NCI-H1694 treated with DMSO at 0.1 percent for 48 hours (cell line): ENCODE results near the gene FOSL2.

Experiments
- DNase-seq: peaks from one replicate; lab custom pipeline; 2025; lab: John Stamatoyannopoulos, UW

Gene FOSL2

DNA sequence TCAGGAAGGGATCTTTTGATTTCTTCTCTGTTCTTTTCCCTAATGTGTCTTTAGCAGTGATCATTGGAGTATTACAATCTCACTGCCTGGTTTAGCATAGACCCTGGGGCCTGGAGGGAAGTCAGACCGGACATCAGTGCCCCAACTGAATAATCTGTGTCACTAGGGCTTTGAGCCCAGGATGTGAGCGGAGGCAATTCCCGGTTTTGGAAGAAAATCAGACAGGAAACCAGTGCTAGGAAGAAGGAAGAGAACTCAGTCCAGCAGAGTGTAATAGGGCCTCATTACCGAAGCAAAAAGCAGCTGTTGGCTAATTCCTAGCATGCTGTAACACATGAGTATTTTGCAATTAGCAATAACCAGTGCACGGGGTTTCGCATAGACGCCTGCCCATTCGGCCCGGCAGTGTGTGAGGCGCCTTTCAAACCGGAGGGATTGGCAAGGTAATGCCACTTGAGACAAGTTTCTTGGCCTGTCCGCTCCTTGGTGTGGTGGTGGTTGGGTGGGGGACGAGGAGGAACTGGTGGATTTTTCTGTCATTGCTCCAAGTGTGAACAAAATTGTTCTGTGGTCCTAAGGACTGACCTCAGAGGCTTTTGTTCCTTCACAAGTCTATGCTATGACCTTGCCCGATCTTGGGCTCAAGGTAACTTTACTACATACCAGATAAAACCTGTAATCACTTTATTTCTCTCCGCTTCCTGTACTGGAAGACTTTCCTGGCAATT is 2.8 kb downstream of the FOSL2 start:
- peak; percentile 26 for DNase-seq

DNA sequence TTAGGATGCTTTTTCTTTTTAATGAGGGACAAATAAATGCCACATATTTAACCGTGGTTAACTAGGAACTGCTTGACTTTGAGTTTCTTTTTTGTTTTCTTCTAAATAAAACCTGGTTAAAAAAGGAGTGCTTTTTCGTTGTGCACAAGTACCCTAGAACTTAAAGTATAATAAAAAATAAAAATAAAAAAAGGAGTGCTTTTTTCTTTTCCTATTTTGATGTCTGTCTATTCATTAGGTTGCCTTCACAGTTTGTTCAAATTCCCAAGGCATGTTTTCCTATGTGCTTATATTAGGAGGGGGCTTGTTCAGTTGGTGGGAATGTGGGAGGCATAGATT is 4.4 kb downstream of the FOSL2 start:
- DNase-seq: no peak

DNA sequence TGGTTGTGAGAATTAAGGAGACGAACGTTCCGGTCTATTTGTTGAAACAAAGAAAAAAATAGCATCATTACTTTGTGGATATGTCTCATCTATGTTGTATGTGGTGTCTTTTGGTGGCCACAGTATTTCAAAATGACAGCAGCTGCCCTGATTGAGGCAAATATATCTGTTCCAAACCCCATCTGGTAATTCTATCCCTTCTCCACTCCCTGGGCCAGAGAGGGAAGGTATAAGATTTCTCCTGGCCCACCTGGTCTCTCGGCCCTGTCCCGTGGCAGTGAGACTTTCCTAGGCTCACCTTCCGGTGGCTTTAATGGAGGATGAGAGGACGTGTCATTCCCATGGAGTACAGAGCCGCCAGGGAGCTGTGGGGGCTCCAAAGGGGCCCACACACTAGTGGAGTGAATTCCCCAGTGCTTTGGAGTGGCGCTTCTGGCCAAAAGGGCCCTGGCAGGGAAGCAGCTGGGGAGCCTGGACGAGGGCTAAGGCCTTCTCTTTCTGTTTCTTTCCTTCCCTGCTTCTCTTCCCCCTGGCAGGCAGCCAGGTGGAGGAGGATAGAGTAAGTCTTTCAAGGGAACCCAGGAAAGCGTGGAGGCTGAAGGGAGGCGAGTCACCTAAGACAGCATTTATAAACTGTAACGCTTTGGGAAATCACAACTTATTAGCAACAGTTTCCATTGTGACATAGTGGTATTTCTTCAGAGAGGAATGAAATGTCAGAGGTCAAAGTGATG is 5.6 kb downstream of the FOSL2 start:
- no peak for DNase-seq

DNA sequence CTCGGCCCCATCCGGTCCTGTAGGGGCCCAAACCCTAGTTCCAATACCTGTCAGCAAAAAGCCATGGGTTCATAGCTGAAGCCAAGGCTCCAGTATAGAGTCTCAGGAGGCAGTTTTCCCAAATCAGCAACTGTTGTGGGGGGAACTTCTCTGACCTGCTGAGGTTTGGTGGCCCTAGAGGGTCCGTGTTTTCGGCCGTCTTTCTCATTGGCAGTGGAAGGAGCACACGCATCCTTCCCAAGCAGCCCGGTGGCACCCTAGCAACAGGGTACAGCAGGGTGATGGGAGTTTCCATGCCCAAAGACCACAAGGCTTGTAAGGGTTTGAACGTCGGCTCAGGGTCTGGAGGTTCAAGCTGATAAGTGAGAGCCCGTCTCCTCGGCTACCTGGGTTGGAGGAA is 6.6 kb downstream of the FOSL2 start:
- no peak for DNase-seq

DNA sequence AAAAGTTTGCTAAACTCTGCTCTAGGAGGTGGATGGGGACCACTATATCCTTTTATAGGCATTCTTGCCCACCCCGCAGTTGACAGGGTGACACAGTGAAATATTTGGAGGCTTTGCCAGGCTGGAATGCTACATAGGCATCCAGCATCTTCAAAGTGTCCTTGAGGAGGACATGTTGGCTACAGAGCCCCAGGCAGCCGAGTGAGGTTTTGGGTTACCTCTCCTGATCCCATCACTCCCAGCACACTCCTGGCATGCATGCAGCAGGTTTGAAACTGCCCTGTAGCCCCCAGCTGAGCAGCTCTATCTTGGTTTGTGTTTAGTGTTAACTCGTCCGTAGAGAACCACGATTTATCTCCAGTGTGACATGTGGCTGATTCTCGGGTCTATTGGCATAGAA is 7.3 kb downstream of the FOSL2 start:
- DNase-seq: no peak

DNA sequence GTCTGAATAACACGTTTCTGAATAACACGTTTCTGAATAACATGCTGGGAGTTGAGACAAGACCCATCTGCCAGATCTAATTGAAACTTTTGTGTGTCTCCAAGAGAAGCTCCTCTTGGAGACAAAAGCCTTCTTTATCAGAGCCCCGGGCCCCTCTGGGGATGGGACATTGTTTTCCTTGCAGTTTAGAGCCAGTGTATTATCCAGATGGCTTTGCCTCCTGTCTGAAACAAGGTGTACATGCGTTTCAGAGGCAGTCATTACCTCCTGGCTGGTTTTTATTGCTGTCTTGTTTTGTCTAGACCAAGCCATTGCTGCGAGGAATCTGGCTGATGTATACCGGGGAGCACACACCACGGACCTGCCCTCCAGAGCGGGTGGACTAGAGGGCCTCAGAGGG is 7.8 kb downstream of the FOSL2 start:
- no peak for DNase-seq

DNA sequence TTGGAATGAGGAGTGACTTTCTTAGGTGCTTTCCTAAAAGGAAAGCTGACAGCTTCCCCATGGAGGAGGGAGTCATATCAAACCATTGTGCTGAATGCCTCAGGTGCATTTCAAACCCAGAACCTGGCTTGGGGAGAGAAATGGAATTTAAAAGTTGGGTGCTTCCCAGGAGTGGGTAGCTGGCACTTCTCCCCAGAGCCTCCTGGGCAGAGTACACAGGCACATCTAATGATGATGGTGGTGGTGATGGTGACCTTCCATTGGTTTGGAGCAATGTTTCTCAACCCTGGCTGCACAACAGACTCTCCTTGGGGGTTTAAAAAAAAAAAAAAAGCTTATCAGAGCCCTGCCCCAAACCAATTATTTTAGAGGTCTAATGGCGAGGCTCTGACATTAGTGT is 8.3 kb downstream of the FOSL2 start:
- DNase-seq: no peak

DNA sequence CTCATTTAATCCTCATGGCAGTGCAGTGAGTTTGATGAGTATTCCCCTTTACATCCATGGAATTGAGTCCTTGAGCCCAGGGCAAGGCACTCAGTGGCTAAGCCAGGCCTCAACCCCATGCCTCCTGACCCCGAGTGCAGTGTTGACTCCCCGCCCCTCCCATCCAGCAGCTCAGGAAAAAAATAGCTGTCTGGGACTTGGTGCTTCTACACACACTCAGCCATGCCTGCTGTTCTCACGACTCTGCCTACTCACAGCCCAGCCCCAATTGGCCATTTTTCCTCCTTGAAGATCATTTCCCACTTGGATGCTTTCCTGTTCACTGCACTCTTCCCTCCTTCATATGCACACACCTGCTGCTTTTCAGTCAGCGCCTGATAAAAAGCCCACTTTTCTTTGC is 8.8 kb downstream of the FOSL2 start:
- DNase-seq: no peak

DNA sequence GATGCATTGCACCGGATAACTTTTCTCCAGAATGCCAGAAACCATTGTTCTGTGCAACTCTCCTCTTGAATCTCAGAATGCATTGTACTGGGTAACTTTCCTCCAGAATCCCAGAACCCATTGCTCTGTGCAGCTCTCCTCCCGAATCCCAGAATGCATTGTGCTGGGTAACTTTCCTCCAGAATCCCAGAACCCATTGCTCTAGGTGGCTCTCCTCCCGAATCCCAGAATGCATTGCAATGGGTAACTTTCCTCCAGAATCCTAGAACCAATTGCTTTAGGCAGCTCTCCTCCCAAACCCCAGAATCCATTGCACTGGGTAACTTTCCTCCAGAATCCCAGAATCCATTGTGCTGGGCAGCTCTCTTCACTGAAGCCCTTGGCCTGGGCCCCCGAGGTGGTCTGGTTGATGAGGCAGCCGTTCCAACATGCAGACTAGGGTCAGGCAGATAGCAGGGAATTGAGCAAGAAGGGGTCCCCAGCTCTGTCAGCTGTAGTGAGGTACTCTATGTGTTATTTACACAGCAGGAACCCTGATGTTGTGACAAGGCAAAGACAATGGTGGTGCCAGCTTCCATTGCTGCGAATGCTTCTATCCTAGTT is 9.4 kb downstream of the FOSL2 start:
- no peak for DNase-seq

DNA sequence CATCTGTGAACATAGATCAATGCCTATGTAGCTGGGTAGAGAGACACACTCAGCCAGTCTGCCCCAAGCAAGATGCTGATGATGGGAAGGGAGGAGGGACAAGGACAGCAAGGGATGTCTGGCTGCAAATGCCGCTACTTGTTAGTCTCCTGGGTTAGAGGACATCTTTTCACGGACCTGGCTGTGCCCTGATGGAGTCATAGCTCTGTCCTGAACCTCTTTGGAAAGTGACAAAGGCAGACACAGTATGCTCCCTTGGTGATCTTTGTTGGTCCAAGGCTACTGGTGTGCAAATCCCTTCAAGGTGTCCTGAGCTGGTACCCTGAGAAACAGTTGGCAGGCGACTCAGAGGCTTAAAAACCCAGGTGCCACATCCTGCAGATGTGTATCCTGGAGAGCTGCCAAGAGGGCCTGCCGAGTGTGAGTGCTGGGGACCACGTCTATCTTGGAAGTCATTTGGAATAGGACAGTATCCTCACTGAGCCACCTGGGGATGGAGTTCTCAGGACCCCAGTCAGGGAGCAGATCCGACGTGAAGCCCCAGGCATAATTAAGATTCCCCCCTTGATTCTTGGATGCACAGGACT is 10.8 kb downstream of the FOSL2 start:
- DNase-seq: no peak

DNA sequence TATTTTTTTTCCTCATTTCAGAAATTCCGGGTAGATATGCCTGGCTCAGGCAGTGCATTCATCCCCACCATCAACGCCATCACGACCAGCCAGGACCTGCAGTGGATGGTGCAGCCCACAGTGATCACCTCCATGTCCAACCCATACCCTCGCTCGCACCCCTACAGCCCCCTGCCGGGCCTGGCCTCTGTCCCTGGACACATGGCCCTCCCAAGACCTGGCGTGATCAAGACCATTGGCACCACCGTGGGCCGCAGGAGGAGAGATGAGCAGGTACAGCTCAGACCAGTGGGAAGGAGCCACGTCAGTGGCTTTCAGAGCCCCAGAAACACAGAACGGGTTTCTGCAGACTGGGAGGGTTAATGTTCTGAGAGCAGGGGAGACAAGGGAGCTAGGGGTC is 11.4 kb downstream of the FOSL2 start:
- no peak for DNase-seq

DNA sequence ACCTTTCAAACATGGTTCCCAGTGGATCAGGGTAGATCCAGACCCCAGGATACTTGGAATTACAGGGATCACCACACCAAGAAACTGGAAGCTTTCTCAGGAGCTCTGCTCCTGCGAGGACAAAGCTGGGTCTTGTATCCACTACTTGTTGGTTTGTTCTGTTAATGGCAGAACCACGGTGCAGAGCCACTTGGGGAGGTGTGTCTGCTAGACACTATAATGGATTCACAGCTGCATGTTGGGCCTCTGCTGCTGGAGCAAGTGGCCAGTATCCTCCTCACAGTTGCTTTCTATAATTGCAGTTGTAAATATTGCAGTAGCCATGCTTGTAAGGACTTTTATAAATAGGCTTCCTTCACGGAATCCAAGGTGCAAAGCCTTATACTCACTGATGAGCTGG is 12.9 kb downstream of the FOSL2 start:
- no peak for DNase-seq

DNA sequence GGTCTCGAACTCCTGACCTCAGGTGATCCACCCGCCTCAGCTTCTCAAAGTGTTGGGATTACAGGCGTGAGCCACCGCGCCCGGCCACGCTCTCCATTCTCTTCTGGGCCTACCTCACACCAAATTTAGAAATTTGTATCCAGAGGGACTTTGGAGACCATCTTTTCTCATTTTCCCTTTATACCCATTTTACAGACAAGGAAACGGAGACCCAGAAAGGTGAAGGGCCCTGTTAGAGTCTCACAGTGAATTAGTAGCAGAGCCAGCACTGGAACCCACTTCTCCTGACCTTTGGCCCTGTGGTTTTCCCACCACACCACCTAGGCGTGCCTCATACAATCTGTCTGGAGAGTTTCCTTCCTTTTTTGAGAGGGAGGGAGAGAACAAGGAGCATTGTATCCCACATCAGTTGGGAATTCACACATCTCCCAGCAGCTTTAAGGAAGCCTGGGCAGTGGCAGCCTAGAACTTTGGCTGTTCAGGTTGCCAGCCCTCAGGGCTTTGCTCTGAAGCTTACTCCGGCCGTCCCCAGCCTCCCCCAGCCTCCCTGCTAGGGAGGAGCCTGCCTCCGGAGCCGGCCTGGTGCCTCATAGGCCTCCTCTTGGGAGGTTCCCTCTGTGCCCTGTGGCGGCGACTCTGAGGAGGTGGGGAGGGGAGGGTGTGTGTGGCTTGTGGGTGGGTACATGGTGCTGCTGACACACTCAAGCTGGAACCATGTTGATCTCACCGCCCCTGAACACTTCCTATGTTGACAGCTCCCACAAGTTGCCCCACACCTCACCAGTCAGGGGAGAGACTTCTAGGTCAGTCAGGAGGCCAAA is 13.8 kb downstream of the FOSL2 start:
- DNase-seq: no peak

DNA sequence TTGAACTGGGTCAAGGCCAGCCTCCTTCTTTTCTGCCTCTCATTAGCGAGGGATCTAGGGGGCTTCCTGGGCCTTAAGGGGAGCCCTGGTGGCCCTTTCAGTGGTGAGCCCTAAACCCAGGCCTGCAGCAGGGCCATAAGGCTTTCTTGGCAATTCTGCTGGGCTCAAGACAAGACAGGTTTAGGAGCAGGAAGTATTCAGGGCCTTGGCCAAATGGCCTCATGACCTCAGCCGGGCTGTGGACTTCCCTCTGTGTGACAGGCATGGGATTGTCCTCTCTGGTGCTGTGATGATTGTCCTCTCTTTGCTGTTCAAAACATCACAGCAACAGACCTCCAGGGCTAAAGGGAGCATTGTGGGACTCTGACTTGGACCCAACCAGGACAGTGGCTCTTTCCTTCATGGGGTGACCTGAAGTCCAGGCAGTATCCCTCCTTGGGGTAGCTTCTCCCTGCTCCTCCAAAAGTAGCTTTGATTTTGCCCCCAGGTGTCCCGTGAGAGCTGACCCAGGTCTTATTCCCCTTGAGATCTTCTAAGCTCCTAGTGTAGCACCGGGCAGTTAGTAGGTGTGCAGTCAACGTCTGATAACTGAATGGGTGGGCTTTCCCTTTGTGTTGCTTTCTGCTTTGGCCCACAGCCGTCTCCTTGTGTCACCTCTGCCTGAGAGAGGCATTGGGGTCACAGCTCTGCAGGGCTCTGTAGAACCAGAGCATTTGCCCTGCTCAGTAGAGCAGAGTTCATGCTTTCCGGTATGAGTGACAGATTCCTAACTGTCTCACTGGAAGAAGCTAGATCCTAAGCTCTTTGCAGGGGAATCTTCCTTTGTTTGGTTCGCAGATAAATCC is 14.7 kb downstream of the FOSL2 start:
- no peak for DNase-seq

DNA sequence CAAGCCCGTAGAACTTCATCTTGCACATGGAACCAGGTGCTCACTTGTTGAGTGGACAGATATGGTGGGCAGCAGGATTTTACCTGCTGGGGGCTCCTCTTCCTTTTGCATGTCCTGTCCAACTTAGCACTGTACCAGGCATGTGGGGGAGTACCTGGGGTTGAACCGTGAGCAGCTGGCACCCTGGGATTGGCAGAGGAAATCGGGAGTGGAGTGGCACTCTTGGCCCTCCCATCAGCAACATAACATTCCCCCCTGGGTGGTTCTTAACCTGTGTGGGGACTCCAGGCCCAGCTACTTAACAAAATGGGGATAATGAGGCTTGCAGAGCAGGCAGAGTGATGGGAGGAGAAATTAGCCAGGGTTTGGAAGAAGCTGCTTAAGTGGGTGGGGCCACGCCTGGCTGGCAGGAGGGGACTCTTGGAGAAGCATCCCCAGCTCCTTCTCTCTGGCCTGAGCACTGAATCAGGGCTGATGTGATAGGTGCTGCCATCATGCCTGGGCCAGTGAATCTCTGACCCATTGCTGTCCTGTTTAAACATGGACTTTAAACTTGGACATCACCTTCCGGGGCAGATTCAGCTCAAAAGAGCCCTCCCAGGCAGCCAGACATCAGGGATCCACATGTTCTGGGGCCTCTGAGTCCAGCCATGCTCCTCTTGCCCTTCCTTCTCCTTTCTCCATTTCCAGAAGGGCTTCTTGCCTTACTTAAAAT is 15.5 kb downstream of the FOSL2 start:
- no peak for DNase-seq

DNA sequence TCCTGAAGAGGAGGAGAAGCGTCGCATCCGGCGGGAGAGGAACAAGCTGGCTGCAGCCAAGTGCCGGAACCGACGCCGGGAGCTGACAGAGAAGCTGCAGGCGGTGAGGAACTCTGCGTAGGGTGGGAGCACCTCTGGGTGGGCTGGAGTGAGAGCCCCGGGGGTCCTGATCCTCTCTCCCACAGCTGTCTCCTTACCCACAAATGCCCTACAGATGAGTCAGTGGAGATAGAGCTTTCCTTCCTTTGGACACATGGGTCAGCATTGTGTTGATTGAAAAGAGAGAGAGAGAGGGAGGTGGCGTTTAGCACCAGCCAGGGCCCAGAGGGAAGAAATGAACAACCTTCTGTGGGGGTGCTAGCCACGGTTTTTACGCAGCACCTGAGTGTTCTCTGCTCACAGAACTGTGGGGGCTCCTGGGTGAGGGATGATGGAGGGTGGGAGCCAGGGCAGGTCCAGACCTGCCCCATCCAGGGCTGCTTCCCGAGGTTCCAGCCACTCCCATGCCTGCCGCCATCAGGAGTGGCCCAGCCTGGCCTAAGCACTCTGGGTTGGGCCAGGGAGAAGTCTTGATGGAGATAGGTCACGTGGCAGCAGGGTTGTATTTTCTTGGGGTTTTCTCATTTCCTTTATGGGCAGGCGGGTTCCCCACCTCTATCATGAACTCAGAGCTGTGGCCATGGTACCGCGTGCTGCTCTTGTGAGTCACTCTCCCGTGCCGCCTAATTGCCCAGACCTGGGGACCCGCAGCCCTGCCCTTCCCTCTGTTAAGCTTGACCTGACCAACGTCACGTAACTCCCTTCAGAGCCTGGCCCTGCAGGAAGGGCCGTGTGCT is 16.3 kb downstream of the FOSL2 start:
- no peak for DNase-seq

DNA sequence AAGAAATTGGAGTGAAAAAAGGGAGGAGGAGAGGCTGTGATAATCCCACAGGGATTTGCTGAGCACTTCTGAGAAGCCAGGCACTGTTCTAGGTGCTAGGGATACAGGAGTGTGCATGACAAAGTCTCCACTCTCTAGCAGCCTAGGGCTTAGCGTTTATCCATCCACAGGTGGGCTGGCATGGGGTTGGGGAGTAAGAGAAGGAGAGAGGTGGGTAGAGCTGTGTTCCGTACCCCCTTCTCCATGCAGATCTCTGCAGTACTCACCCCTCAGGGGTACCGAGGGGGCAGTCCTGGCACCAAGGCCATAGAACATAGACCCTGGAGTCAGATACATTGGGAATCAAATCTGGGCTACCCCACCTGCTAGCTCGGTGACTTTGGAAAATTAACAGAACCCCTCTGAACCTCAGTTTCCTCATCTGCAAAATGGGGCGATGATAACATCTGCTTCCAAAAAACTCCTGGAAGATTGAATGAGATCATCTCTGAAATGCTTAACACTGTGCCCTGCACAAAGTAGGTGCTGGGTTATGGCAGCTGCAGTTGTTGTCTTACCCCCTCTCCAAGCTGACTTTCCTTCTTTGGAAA is 18.6 kb downstream of the FOSL2 start:
- DNase-seq: no peak

DNA sequence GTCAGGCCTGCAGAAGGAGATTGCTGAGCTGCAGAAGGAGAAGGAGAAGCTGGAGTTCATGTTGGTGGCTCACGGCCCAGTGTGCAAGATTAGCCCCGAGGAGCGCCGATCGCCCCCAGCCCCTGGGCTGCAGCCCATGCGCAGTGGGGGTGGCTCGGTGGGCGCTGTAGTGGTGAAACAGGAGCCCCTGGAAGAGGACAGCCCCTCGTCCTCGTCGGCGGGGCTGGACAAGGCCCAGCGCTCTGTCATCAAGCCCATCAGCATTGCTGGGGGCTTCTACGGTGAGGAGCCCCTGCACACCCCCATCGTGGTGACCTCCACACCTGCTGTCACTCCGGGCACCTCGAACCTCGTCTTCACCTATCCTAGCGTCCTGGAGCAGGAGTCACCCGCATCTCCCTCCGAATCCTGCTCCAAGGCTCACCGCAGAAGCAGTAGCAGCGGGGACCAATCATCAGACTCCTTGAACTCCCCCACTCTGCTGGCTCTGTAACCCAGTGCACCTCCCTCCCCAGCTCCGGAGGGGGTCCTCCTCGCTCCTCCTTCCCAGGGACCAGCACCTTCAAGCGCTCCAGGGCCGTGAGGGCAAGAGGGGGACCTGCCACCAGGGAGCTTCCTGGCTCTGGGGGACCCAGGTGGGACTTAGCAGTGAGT is 19.4 kb downstream of the FOSL2 start:
- DNase-seq: no peak

DNA sequence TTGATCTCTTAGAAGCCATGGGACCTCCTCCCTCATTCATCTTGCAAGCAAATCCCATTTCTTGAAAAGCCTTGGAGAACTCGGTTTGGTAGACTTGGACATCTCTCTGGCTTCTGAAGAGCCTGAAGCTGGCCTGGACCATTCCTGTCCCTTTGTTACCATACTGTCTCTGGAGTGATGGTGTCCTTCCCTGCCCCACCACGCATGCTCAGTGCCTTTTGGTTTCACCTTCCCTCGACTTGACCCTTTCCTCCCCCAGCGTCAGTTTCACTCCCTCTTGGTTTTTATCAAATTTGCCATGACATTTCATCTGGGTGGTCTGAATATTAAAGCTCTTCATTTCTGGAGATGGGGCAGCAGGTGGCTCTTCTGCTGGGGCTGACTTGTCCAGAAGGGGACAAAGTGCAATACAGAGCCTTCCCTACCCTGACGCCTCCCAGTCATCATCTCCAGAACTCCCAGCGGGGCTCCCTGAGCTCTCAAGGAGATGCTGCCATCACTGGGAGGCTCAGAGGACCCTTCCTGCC is 20.0 kb downstream of the FOSL2 start:
- DNase-seq: no peak
